Renal cortex interstitium (tissue), 3 donors: Measurements from ENCODE around the gene TOX4. TPM values are rescaled to one million over a fixed set of nuclear protein-coding genes. Genes with fewer than 3 reads are reported as not detected.

Source experiments
- polyA plus RNA-seq, 3 donors: library from polyadenylated mRNA; unstranded; fragments of 120-200 nt; gene quantifications; one replicate each; pipeline ENCODE4 v1.2.1, GENCODE V29; 2013; ENCODE audit not compliant: insufficient read length in 3 of 3

The TOX4 gene
- polyA plus RNA-seq, 3 donors = 59.1 to 61.8 (median 61.0) TPM

Other genes starting within 250 kb of the TOX4 start
- 1,000 to 10,000 TPM in 1 of 3 donors, 100 to 1,000 TPM in 2; 833 to 1,041 (median 977) TPM for gene HNRNPC, start 207.8 kb upstream of the TOX4 start, polyA plus RNA-seq
- under 1 TPM; 0.36 to 0.42 (median 0.40) TPM for gene RPGRIP1, start 197.1 kb upstream of the TOX4 start, polyA plus RNA-seq
- gene SUPT16H, start 93.2 kb upstream of the TOX4 start, polyA plus RNA-seq = 100 to 1,000 TPM; 136 to 166 (median 145) TPM
- 10 to 100 TPM; 72.1 to 81.9 (median 81.6) TPM for gene CHD8, start 21.1 kb upstream of the TOX4 start, polyA plus RNA-seq
- 10 to 100 TPM; 38.7 to 43.7 (median 42.4) TPM for gene RAB2B, start 236 bp upstream of the TOX4 start, polyA plus RNA-seq
- gene METTL3, start 34.1 kb downstream of the TOX4 start, polyA plus RNA-seq = 100 to 1,000 TPM in 1 of 3 donors, 10 to 100 TPM in 2; 87.1 to 106 (median 94.4) TPM
- gene SALL2, start 49.2 kb downstream of the TOX4 start, polyA plus RNA-seq = 10 to 100 TPM; 54.7 to 72.9 (median 67.9) TPM
- gene OR10G3, start 102.9 kb downstream of the TOX4 start, polyA plus RNA-seq = under 1 TPM in 2 of 3 donors, not detected in 1; 0.08 to 0.11 TPM
- not detected for gene OR10G2, start 157.7 kb downstream of the TOX4 start, polyA plus RNA-seq
- under 1 TPM in 1 of 3 donors, not detected in 2; 0.08 TPM for gene OR4E2, start 176.6 kb downstream of the TOX4 start, polyA plus RNA-seq
- under 1 TPM in 2 of 3 donors, not detected in 1; 0.05 to 0.06 TPM for gene OR4E1, start 196.6 kb downstream of the TOX4 start, polyA plus RNA-seq